Keratinocyte (primary cell): ENCODE data around the gene GPR45.

Experiments used
- CTCF ChIP-seq, 3 experiments: IDR thresholded peaks in 1 of 3; conservative IDR thresholded peaks in 1 of 3; optimal IDR thresholded peaks in 1 of 3; 2 replicates in 2 of 3; 3 replicates in 1 of 3; pipeline versions ENCODE3 to v1.5.1; 2011; ENCODE audit warnings: low read length in 3 of 3, mild to moderate bottlenecking in 3 of 3, moderate library complexity in 2 of 3, control low read depth in 1 of 3, inconsistent platforms in 1 of 3; ENCODE audit not compliant: insufficient read depth in 2 of 3; ENCODE audit errors: extremely low read depth in 1 of 3
- EZH2 ChIP-seq: IDR thresholded peaks from one replicate; pipeline ENCODE4 v1.6.1; 2012; ENCODE audit warnings: inconsistent platforms, mild to moderate bottlenecking, low read length, moderate library complexity

- TF ChIP-seq CTCF (optimal IDR thresholded peaks at IDR 0.05 in 1 of 3, IDR thresholded peaks at IDR 0.05 in 1 of 3, conservative IDR thresholded peaks at IDR 0.05 in 1 of 3; ENCODE audit: extremely low read depth in 1 of 3, insufficient read depth in 2 of 3, low read length in 3 of 3), result no peak
- TF ChIP-seq EZH2, result no peak
These were observed 49.6 kb downstream of the GPR45 start for GRCh38 chr2:105290981-105291660.
